ENCODE results near the gene PDE6G.

The PDE6G gene

DNA sequence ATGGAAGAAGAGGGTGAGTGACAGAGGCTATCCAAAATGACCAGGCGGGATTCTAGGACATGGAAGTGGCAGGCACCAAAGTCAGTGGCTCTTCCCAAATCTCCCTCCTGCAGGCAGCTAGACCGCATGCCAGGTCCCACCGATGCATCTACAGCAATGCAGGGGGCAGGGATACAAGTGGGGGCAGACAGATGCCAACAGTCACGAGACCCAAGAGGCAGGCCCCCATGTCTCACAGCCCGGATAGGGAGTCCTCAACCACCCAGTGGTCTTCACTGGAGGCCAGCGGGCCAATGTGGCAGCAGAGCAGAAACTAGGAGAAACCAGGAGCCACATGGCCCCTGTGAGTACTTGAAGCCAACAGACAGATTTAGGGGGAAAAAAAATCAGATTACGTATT, 39.5 kb downstream of the PDE6G start:
- no peak for DNase-seq (ENCODE audit: extremely low read depth, low read depth)
- H3K4me3 ChIP-seq (replicated peaks; ENCODE audit: low read depth, low read length), result no peak overlapping the region
- TF ChIP-seq, protein P1, sequence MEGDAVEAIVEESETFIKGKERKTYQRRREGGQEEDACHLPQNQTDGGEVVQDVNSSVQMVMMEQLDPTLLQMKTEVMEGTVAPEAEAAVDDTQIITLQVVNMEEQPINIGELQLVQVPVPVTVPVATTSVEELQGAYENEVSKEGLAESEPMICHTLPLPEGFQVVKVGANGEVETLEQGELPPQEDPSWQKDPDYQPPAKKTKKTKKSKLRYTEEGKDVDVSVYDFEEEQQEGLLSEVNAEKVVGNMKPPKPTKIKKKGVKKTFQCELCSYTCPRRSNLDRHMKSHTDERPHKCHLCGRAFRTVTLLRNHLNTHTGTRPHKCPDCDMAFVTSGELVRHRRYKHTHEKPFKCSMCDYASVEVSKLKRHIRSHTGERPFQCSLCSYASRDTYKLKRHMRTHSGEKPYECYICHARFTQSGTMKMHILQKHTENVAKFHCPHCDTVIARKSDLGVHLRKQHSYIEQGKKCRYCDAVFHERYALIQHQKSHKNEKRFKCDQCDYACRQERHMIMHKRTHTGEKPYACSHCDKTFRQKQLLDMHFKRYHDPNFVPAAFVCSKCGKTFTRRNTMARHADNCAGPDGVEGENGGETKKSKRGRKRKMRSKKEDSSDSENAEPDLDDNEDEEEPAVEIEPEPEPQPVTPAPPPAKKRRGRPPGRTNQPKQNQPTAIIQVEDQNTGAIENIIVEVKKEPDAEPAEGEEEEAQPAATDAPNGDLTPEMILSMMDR (IDR thresholded peaks at IDR 0.05; ENCODE audit: low read depth, low read length, missing control alignments), result no peak

- TF ChIP-seq, protein P1 (IDR thresholded peaks at IDR 0.05; ENCODE audit: low read depth, low read length, missing control alignments), result no peak
- no peak for DNase-seq (ENCODE audit: extremely low read depth, low read depth)
- no peak overlapping the region for H3K4me3 ChIP-seq (replicated peaks; ENCODE audit: low read depth, low read length)
Observed at GRCh38 chr17:81615401-81615930, 40.9 kb downstream of the PDE6G start.

DNA sequence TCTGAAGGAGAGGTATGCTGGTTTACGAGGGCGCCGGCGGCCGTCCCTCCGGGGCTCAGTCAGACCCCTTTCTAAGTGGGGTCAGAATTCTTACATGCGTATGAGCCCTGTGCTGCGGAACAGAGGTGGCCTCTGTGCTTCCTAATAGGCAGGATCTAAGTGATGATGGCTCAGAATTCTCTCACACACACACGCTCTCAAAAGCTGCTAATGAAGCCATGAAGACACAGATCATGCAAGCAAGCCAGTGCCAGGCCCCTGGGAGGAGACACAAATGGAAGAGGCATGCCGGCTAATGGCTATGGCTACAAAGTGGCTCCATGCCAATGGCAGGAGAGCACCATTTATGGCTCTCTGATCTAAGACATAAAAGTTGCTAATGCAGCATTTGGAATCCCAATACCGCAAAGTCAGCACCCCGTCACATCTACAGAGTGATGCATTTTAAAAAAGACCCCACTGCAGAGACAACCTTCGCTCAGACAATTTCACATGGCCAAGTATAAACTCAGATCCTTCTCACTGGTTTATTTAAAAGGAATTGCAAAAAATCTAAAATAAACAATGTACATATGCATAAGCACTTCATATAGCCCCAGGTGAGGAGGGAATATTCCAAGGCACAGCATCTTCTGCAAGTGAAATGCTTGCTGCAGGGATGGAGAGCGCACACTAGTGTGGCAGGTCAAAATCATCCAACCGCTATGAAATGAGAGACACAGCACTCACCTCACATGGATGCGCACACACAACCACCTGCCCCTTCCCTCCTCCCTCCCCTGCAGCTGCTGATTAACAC, 44.0 kb downstream of the PDE6G start:
- no peak overlapping the region for H3K4me3 ChIP-seq (replicated peaks; ENCODE audit: low read depth, low read length)
- TF ChIP-seq, protein P1 (IDR thresholded peaks at IDR 0.05; ENCODE audit: low read depth, low read length, missing control alignments), result no peak
- DNase-seq (ENCODE audit: extremely low read depth, low read depth), result no peak

DNA sequence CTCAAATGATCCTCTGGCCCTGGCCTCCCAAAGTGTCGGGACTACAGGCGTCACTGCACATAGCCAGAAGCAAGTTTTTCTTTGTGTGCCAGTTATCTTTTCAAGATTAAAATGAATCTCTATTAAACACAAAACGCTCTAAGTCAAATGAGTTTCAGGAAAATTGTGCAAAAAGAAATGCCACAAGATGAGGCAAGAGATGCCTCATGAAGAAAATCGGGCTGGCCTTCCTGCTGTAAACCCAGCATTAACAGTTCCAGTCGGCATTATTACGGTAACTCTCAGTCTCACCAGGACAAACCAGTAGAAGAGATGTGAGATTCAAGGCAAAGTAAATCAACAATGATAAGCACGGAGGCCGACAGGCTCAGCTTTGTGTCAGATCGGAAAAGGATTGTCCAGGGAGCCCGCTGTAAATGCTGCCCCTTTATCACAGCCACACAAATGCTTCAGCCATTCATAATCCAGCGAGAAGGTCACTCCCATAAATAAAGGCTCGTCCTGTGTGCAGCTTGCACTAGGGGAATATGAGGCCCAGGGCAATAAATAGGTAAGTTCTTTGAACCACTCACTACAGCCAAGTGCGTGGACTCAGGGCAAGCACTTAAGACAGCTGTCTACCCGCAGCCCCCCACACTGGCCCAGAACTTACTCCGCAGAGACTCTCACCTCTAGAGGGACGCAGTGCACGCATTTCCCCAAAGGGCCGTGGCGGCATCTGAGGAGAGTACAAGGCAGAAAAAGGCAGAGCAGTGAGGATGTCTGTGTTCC, 46.6 kb downstream of the PDE6G start:
- TF ChIP-seq, protein P1 (IDR thresholded peaks at IDR 0.05; ENCODE audit: low read depth, low read length, missing control alignments), result no peak
- no peak for DNase-seq (ENCODE audit: extremely low read depth, low read depth)
- H3K4me3 ChIP-seq (replicated peaks; ENCODE audit: low read depth, low read length), result no peak overlapping the region

GRCh38 chr17:81608605-81609004, 47.7 kb downstream of the PDE6G start:
- TF ChIP-seq, protein P1 (IDR thresholded peaks at IDR 0.05; ENCODE audit: low read depth, low read length, missing control alignments), result no peak
- no peak for DNase-seq (ENCODE audit: extremely low read depth, low read depth)
- no peak overlapping the region for H3K4me3 ChIP-seq (replicated peaks; ENCODE audit: low read depth, low read length)

GRCh38 chr17:81608082-81608481, 48.3 kb downstream of the PDE6G start:
- TF ChIP-seq, protein P1 (IDR thresholded peaks at IDR 0.05; ENCODE audit: low read depth, low read length, missing control alignments), result no peak
- DNase-seq (ENCODE audit: extremely low read depth, low read depth), result no peak
- no peak overlapping the region for H3K4me3 ChIP-seq (replicated peaks; ENCODE audit: low read depth, low read length)

Measured in HFF-Myc (cell line).